ENCODE measurements around the gene DYNLT2B. TPM values are rescaled to one million over a fixed set of nuclear protein-coding genes. Genes with fewer than 3 reads are reported as not detected.
"Not testable (repeated sequence)": the region's sequence is repeated elsewhere in the genome, so short reads cannot be mapped to it uniquely, and the experiment has no call there.

DYNLT2B gene
- total RNA-seq, result 11.5 and 12.3 TPM in 2 replicates

DNA sequence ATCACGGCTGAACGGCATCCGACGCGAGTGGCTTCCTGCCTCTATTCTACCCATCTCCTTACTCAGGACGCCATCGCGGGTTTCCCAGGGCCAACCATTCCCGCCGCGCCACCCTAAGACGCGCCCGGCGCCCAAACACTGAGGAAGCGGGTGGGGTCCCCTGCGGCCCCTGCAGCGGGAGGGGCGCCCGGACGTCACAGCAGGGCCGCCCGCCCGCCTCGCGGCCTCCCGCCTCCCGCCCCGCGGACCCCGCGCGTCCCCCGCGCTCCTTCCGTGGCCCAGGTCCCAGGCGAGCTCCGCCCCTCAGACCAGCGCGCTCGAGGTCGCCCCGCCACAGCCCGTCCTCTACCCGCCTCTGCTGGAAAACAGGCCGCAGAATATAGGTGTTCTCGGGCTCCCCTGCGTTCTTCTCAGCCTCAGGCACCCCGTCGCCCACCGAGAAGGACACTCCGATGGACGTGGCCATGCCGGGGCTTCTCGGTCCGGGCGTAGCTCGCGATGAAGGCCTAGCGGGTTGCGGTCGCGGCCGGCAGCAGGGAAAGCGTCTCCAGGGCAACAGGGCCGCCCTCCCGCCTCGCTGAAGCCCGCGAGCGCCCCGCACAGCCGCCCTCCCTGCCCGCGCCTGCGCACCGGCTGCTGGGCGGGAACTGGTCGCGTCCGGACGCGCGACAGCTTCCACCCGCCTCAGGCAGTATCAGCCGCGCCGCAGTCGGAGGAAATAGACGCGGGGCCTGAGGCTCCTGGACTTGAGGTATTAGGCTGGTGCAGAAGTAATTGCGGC is at the start of gene DYNLT2B:
Gene DYNLT2B (minus strand): TSS at position 554 of the 781 bp plus-strand sequence. CDS start 88 bp downstream, at position 466.
- peak; percentile 66 for DNase-seq (ENCODE audit: low read depth, low spot score)

DNA sequence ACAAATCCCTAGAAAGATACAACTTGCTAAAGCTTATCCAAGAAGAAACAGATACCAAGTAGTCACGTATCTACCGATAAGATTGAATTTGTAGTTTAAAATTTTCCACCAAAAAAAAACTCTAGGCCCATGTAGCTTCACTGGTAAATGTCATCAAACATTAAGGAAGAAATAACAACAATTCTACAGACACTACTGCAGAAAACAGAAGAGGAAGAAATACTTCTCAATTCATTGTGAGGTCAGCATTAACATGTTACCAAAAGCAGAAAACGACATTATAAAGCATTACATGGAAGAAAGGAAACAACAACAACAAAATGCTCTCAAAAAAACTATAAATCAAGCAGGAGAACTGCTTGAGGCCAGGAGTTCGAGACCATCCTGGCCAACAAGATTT is 47.7 kb upstream of the DYNLT2B start:
- no peak for DNase-seq (ENCODE audit: low read depth, low spot score)

- DNase-seq (ENCODE audit: low read depth, low spot score), result no peak
Measured at GRCh38 chr3:196360586-196360985, 42.5 kb upstream of the DYNLT2B start.

GRCh38 chr3:196358540-196358939 is 40.5 kb upstream of the DYNLT2B start:
- DNase-seq (ENCODE audit: low read depth, low spot score), result not testable (repeated sequence)

DNA sequence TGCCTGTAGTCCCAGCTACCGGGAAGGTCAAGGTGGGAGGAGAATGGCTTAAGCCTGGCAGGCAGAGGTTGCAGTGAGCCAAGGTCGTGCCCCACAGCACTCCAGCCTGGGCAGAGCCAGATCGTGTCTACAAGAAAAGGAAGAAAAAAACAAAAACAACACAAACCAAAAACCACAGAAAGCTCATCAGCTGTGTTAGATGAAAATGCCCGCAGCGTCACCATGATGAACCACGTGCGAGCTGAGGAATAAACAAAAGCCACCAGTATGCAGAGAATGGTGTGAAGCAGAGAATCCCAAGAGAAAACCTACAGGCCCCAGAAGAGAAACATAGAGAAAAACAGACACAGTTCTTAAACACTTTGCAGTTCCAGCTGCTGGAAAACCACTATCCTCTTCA is 39.9 kb upstream of the DYNLT2B start:
- no peak for DNase-seq (ENCODE audit: low read depth, low spot score)

GRCh38 chr3:196356556-196356955 is 38.5 kb upstream of the DYNLT2B start:
- DNase-seq (ENCODE audit: low read depth, low spot score), result no peak

- no peak for DNase-seq (ENCODE audit: low read depth, low spot score)
Measured at GRCh38 chr3:196355668-196356067, 37.6 kb upstream of the DYNLT2B start.

DNA sequence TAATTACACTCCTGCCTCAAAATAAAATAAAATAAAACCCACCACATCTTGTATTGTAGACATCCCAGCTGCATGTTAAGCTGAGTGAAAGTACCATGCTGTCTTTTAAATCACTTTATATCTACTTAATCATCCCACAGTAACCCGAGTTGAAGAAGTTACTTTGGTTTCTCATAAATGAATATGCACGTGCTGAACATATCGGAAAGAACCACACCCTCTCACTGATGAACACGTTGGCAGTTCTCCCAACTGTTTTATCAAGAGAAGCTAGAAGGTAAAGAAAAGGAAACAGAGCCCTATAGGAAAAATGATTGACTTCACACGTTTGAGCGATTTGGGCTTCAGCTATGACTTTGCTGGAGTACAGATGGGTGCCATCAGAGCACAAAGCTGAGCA is 36.1 kb upstream of the DYNLT2B start:
- no peak for DNase-seq (ENCODE audit: low read depth, low spot score)

DNA sequence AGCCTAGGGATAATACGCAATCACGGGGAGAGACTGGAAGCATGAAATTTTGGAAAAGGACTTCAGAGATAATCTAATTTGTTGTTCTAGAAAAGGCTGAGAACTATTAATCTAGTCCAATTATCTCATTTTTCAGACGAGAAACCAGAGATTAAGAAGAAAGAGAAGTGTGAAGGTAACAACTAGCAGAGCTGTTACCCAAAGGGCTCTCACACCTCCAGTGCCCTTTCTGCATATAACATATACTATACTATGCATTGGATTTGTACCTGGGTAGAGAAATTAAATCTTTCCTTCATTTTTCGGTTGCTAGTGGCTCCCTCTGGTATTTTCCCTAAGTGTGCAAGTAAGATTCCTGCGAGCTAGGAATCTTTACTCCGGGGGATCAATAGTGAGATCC is 33.5 kb upstream of the DYNLT2B start:
- no peak for DNase-seq (ENCODE audit: low read depth, low spot score)

DNA sequence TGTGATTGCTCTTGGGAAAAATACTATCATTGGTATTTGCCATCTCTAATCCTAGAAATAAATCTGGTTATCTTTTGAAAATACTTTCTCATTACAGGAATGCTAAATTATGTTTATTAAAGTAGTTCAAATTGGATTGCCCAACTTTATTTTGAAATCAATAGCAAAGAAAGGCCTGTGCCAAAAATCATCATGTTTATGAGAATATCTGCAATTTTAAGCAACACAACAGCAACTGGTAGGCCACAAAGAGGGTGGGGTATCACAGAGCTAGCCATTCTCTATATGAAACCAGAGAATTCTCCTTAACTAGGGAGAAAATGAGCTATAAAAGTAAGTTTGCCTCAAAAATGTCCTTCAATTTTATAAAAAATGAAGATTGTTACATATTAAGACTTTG is 32.0 kb upstream of the DYNLT2B start:
- DNase-seq (ENCODE audit: low read depth, low spot score), result no peak

DNA sequence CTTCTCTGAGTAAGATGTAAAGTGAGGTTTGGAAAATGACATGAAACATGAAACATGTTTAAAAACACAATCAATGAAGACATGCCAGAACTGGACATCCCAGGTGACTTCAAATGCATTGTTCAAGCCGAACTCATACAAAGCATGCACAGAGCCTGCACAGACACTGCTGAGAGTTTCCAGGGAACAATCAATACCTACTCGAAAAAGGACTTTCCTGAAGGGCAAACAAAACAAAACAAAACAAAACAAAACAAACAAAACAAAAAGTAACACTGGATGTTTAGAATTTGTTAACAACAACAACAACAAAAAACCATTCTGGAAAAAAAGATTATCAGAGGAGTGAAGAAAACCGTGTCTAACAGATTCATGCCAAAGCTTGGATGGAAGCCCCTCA is 30.7 kb upstream of the DYNLT2B start:
- no peak for DNase-seq (ENCODE audit: low read depth, low spot score)

DNA sequence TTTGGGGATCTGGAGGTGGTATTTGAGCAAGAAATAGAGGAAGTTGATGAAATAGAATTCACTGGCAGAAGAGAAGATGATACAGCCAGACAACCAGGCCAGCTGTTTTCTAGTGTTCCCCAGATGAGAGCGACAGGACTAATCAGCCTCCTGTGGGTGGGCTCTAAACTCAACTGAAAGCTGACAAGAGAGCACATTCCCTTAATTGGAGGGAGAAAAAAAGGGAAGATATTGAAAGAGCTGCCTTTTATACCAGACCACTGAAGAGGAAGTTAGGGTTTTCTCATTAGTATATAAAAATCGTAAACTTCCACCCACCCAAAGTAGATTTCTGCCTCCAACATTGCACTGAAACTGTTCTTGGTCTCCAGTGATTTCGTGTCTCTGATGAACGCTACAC is 26.6 kb upstream of the DYNLT2B start:
- DNase-seq (ENCODE audit: low read depth, low spot score), result no peak

DNA sequence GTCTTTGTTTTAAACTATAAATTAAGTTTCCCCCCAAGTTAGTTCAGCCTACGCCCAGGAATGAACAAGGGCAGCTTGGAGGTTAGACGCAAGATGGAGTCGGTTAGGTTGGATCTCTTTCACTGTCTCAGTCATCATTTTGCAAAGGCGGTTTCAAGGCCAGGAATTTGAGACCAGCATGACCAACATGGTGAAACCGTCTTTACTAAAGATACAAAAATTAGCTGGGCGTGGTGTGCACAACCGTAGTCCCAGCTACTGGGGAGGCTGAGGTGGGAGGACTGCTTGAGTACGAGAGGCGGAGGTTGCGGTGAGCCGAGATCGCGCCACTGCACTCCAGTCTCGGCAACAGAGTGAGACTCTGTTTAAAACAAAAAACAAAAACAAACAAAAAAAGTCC is 25.9 kb upstream of the DYNLT2B start:
- DNase-seq (ENCODE audit: low read depth, low spot score), result not testable (repeated sequence)

DNA sequence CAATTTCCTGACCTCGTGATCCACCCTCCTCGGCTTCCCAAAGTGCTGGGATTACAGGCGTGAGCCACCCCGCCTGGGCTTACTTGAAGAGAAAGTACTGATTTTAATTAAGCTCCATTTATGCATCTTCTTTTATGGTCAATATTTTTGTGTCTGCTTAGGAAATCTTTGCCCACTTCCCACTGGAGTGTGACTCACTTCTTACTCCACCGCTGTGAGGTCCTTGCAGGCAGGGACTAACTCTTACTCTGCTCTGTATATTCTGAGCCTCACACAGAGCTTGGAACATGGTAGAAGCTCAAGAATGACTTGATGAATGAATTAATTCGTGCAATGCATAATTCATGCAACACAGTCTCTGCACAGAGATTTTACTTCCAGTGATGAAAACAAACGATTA is 23.1 kb upstream of the DYNLT2B start:
- DNase-seq (ENCODE audit: low read depth, low spot score), result no peak

DNA sequence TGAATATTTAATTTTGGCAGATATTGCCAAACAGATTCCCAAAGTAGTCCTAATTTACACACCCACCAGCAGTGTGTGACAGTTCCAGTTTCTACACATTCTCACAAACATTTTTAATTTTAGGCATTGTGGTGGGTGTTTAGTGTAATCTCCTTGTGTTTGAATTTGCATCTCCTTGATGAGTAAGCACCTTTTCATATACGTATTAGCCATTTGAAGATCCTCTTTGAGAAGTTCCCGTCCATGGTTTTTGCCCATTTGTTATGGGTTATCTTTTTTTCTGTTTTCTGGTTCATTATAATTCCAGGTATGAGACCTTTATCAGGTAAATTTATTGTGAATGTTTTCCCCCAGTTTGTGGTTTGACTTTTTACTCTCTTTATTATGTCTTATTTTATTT is 22.4 kb upstream of the DYNLT2B start:
- DNase-seq (ENCODE audit: low read depth, low spot score), result no peak

DNA sequence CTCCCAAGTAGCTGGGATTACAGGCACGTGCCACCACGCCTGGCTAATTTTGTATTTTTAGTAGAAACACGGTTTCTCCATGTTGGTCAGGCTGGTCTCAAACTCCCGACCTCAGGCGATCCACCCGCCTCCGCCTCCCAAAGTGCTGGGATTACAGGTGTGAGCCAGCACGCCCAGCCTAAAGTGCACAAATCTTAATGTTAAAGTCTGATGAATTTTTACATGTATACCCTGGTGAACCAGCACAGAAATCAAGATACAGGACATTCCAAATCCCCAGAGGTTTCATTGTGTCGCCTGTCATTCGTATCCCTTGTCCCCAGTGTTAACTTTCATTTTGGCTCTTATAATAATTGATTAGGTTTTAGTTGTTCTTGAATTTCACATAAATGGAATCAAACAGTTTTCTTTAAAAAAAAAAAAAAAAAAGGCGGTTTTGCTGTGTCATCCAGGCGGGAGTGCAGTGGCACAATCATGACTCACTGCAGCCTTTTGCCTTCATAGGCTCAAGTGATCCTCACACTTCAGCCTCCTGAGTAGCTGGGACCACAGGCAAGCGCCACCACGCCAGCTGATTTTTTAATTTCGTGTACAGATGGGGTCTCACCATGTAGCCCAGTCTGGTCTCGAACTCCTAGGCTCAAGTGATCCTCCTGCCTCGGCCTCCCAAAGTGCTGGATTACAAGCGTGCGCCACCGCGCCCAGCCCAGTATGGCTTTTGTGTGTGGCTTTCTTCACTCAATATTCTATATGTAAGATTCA is 21.6 kb upstream of the DYNLT2B start:
- no peak for DNase-seq (ENCODE audit: low read depth, low spot score)

- no peak for DNase-seq (ENCODE audit: low read depth, low spot score)
Measured at GRCh38 chr3:196339044-196339443, 21.0 kb upstream of the DYNLT2B start.

DNA sequence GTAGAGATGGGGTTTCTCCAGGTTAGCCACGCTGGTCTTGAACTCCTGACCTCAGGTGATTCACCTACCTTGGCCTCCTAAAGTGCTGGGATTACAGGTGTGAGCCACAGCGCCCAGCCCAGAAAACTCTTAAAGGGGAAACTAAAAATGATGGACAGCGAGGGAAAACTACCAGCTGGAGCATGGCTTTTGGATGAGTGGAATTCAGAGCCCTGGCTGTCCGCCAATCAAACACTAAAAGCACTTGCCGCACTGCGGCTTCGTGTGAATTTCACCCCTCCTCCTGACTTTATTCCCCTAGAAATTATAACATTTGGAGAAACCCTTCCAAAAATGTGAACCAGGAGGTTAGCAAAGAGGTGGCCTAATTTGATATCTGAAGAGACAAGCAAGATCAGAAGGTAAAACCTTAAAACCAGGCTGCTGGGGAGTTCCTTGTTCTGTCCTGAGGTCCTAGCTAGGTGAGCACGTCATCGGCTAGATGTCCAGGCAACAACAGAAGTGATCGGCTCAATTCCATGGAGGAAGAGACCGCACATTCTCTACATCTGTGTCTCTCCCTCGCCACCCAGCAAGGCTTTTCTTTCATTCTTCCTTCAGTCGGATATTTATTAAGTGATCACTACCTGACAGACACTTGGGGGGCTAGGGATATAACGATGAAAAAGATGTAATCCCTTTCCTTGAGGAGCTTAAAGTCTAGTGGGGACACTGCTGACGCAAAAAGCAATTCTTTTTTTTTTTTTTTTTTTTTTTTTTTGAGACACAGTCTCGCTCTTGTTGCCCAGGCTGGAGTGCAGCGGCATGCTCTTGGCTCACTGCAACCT is 18.5 kb upstream of the DYNLT2B start:
- no peak for DNase-seq (ENCODE audit: low read depth, low spot score)

GRCh38 chr3:196335503-196335948 is 17.5 kb upstream of the DYNLT2B start:
- DNase-seq (ENCODE audit: low read depth, low spot score), result no peak

GRCh38 chr3:196334982-196335381 is 16.9 kb upstream of the DYNLT2B start:
- DNase-seq (ENCODE audit: low read depth, low spot score), result no peak

DNA sequence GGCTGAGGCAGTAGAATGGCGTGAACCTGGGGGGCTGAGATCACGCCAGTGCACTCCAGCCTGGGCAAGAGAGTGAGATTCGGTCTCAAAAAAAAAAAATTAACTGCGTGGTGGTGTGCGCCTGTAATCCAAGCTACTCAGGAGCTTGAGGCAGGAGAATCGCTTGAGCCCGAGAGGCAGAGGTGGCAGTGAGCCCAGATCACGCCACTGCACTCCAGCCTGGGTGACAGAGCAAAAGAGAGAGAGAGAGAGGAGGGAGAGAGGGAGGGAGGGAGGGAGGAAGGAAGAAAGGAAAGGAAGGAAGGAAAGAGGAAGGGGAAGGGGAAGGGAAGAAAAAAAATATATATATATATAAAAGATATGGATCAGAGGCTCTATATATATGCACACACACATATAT is 14.1 kb upstream of the DYNLT2B start:
- DNase-seq (ENCODE audit: low read depth, low spot score), result no peak

- DNase-seq (ENCODE audit: low read depth, low spot score), result no peak
Measured at GRCh38 chr3:196327405-196327804, 9.4 kb upstream of the DYNLT2B start.

Measured in pulmonary artery endothelial cell (primary cell).